ENCODE results near the gene TRIM14.

DNA sequence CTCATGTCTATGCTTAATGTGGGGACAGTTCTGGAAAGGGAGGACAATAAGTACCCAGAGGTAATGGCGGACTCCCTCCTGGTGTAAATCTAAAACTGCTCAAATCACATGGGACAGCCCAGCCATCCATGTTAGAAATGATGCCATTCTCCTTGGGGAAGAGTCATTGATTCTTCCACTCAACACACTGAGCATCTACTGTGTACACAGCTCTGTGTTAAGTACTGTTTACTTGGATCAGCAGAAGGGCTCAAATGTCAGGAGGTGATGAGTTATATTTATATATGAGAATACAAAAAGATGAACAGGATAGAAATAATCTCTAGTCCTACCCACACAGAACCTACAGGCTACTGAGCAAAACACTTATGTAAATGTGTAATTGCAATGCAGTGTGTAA, 94.3 kb downstream of the TRIM14 start:
- TF ChIP-seq POLR2AphosphoS5 (IDR thresholded peaks at IDR 0.05; ENCODE audit: low read depth, low read length) = no peak
- TF ChIP-seq, protein P1, sequence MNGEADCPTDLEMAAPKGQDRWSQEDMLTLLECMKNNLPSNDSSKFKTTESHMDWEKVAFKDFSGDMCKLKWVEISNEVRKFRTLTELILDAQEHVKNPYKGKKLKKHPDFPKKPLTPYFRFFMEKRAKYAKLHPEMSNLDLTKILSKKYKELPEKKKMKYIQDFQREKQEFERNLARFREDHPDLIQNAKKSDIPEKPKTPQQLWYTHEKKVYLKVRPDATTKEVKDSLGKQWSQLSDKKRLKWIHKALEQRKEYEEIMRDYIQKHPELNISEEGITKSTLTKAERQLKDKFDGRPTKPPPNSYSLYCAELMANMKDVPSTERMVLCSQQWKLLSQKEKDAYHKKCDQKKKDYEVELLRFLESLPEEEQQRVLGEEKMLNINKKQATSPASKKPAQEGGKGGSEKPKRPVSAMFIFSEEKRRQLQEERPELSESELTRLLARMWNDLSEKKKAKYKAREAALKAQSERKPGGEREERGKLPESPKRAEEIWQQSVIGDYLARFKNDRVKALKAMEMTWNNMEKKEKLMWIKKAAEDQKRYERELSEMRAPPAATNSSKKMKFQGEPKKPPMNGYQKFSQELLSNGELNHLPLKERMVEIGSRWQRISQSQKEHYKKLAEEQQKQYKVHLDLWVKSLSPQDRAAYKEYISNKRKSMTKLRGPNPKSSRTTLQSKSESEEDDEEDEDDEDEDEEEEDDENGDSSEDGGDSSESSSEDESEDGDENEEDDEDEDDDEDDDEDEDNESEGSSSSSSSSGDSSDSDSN (CRISPR knock-in tag; IDR thresholded peaks at IDR 0.05) = no peak
- TF ChIP-seq WIZ (CRISPR knock-in tag; IDR thresholded peaks at IDR 0.05) = no peak
- TF ChIP-seq, protein P2, sequence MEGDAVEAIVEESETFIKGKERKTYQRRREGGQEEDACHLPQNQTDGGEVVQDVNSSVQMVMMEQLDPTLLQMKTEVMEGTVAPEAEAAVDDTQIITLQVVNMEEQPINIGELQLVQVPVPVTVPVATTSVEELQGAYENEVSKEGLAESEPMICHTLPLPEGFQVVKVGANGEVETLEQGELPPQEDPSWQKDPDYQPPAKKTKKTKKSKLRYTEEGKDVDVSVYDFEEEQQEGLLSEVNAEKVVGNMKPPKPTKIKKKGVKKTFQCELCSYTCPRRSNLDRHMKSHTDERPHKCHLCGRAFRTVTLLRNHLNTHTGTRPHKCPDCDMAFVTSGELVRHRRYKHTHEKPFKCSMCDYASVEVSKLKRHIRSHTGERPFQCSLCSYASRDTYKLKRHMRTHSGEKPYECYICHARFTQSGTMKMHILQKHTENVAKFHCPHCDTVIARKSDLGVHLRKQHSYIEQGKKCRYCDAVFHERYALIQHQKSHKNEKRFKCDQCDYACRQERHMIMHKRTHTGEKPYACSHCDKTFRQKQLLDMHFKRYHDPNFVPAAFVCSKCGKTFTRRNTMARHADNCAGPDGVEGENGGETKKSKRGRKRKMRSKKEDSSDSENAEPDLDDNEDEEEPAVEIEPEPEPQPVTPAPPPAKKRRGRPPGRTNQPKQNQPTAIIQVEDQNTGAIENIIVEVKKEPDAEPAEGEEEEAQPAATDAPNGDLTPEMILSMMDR (CRISPR knock-in tag; IDR thresholded peaks at IDR 0.05) = no peak
- TF ChIP-seq NR1H2 (CRISPR knock-in tag; IDR thresholded peaks at IDR 0.05; ENCODE audit: borderline replicate concordance, low read depth) = no peak
- no peak for TF ChIP-seq ZNF547 (CRISPR knock-in tag; IDR thresholded peaks at IDR 0.05)
- TF ChIP-seq RORA (CRISPR knock-in tag; IDR thresholded peaks at IDR 0.05) = no peak

All from HepG2 (cell line).